ENCODE results near the gene CLIP3.
"Not testable (repeated sequence)": the region's sequence is repeated elsewhere in the genome, so short reads cannot be mapped to it uniquely, and the experiment has no call there.

Gene CLIP3, protein sequence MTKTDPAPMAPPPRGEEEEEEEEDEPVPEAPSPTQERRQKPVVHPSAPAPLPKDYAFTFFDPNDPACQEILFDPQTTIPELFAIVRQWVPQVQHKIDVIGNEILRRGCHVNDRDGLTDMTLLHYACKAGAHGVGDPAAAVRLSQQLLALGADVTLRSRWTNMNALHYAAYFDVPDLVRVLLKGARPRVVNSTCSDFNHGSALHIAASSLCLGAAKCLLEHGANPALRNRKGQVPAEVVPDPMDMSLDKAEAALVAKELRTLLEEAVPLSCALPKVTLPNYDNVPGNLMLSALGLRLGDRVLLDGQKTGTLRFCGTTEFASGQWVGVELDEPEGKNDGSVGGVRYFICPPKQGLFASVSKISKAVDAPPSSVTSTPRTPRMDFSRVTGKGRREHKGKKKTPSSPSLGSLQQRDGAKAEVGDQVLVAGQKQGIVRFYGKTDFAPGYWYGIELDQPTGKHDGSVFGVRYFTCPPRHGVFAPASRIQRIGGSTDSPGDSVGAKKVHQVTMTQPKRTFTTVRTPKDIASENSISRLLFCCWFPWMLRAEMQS

DNA sequence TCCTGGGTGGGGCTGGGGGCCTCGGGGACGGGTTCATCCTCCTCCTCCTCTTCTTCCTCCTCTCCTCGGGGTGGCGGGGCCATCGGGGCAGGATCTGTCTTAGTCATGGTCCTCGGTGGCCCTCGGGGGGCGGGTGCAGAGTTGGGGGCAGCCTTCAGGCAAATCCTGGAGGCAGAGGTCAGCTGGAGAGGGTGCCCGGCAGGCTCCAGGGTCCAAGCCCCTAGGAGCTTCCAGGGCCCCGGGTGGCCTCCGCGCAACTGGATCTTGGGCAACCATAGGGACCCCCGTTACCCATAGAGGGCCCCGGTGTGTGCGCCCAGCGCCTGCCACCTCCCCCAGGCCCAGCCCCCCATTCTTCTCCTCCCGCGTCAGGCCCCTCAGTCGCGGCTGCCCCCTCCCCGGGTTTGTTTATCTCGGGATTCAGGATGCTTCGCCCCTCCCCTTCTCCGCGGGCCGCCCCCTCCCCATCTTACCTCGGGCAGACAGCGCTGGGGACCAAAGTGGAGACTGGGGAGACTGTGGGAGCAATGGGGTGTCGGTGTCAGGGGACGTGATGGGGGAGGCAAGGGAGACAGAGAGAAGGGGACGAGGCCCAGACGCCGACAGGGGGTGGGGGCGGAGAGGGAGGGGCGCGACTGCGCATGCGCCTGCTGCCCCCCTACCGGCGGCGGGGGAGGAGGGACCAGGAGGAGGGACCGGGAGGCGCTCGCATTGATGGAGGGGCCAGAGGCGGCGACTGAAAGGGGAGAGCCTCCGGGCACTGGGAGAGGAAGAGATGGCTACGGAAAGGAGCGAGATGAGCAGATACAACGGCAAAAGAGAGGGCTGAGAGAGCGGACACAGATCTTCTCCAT lies at the start of gene CLIP3:
Gene CLIP3 (minus strand): TSS at position 623 of the 854 bp plus-strand sequence. CDS start 516 bp downstream, at position 107.
- peak; percentile 12 to 17 for DNase-seq (ENCODE audit: low read depth in 2 of 2)

DNA sequence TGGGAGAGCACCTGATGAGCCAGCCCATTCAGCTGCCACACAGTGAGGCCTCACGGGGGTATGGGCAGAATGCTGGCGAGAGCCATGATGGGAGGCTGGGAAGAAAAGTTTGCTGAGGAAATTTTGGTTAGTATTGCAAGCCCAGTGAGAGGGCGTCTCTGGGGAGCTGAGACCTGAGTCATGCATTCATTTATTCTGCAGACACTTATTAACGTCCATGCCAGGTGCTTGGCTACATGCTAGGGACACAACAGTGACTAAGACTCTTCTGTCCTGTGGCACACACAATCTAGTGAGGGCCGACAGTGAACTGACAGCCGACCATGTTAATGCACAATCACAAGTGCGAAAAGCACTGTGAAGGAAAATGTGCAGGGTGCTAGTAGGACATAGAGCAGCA lies 49.2 kb upstream of the CLIP3 start:
- no peak for DNase-seq (ENCODE audit: low read depth in 2 of 2)

DNA sequence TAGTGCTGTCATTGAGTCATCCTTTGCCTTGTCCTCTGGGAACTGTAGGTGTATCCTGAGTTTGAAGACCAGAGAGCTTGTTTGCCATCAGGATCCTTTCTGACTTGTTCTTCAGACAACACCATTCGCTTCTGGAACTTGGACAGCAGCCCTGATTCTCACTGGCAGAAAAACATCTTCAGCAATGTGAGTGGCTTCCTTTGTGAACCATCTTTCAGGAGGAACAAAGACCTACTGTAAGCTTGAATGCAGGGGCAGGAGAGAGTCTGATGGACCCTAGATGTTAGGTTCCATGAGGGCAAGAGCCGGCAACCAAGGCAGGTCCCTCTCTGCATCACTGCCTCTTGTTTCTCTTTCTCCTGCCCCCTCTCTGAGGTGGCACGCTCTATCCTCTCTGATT lies 48.7 kb upstream of the CLIP3 start:
- no peak for DNase-seq (ENCODE audit: low read depth in 2 of 2)

DNA sequence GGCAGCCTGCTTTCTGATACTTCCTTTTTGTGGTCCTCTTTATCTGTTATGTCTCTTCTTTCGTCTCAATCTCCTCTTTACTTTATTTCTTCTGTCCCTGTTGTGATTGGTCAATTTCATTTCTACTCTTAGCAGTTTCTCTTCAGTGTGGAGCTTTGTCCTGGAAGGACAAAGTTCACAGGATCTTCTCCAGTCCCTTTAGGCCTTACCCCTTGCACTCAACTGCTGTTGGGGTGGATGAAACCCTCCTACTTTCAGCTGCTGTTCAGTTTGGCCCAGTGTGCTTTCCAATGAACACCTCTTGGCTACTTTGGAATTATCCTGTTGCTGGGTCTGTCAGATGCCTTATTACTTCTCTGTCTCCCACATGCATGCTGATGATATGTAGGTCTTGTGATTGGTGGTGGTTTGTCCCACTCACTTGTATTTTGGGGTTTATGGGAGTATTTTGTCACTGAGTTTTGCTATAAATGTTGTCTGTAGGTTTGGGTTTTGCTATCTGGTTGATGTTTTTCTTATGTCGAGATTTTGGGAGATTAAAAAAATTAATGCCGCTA lies 46.8 kb upstream of the CLIP3 start:
- DNase-seq (ENCODE audit: low read depth in 2 of 2) = no peak

DNA sequence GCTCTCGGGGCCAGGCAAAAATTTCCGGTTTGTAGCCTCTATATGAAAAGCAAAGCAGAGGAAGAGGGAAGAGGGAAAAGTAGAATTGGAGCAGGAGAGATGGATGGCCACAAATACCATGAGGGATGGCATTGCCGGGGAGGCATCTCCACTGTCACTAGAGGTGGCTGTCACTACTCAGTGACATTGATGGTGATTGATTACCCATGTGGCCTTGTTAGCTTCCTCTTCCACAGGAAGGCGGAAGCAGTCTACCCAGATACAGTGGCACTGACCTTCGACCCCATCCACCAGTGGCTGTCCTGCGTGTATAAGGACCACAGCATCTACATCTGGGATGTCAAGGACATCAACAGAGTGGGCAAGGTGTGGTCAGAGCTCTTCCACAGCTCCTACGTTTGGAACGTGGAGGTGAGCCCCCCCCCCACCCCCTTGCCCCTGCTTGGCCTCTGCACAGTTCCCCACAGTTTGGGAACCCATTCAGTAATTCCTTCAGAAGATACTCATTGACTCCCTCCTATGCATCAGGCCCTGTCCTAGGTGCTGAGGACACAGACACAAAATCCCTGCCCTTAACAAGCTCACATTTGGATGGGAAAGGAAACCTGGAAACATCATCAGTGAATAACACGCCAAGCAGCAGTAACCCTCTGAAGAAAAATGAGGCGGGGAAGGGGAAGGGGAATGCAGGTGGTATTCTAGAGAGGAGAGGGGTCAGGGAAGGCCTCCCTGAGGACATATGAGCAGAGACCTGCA lies 40.6 kb upstream of the CLIP3 start:
- no peak for DNase-seq (ENCODE audit: low read depth in 2 of 2)

DNA sequence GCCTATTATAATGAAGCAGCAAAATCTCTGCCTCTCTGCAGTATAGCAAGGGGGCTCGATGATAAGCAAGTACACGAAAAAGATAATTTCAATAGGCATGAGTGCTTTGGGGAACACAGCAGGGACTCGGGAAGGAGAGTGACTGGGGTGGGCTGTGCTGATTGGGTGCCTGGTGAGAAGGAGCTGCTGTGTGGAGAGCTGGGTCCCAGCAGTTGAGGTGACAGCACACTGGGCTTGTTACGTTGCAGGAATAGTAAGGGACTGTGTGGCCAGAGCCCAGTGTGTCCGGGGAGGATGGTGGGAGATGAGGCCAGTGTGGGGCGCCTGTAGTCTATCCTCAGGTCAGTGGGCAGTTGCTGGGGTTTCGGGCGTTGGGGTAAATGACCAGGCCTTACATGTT lies 39.4 kb upstream of the CLIP3 start:
- DNase-seq (ENCODE audit: low read depth in 2 of 2) = no peak

DNA sequence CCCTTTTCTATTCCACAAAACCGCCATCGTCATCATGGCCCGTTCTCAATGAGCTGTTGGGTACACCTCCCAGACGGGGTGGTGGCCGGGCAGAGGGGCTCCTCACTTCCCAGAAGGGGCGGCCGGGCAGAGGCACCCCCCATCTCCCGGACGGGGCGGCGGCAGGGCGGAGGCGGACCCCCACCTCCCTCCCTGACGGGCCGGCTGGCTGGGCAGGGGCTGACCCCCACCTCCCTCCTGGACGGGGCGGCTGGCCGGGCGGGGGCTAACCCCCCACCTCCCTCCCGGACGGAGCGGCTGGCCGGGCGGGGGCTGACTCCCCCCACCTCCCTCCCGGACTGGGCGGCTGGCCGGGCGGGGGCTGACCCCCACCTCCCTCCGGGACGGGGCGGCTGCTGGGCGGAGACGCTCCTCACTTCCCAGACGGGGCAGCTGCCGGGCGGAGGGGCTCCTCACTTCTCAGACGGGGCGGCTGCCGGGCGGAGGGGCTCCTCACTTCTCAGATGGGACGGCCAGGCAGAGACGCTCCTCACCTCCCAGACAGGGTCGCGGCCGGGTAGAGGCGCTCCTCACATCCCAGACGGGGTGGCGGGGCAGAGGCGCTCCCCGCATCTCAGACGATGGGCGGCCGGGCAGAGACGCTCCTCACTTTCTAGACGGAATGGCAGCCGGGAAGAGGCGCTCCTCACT lies 36.3 kb upstream of the CLIP3 start:
- not testable (repeated sequence) for DNase-seq (ENCODE audit: low read depth in 2 of 2)

DNA sequence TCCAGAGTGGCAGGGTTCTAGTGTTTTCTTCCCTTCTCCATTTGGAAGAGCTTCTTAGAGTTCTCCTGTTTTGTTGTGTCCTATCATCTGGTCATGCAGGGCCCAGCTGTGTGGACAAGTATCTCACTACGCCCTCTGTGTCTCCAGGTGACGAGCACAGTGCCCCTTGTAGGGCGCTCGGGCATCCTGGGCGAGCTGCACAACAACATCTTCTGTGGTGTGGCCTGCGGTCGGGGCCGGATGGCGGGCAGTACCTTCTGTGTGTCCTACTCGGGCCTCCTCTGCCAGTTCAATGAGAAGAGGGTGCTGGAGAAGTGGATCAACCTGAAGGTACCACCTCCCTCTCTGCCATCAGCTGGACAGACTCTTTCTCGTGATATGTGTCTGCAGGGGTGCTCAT lies 35.0 kb upstream of the CLIP3 start:
- no peak for DNase-seq (ENCODE audit: low read depth in 2 of 2)

DNA sequence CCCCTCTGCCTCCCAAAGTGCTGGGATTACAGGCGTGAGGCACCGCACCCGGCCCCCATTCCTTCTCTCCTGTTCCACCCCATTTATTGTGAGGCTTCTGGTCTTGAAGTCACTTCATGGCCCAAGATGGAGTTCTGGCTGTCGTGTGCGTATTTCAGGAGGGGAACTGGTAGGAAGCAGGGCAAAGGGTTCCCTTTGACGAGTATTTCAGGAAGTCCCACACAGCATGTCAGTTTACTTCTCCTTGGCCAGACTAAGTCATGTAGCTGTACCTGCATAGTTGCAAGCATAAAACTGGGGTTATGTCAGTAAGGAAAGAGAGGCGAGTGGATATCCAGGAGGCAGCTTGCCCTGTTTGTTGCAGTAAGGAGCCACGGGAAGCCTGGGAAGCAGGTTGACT lies 32.2 kb upstream of the CLIP3 start:
- DNase-seq (ENCODE audit: low read depth in 2 of 2) = no peak

DNA sequence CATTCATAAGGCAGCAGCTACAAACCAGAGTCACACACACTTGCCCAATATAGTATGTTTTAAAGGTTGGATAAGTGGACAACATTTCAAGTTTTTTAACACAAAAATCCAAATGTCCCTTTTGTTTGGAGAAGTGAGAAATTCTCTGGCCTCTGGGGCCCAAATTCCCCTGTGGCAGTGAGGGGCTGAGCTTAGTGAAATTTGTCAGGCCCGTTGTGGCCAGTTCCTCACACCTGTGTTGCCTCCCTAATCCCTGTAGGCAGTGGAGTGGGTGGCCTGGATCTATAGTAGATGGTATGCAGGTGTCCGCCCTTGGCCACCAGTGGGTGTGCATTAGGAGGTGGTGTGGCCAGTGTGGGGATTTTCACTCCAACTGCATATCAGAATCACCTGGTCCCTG lies 28.7 kb upstream of the CLIP3 start:
- no peak for DNase-seq (ENCODE audit: low read depth in 2 of 2)

DNA sequence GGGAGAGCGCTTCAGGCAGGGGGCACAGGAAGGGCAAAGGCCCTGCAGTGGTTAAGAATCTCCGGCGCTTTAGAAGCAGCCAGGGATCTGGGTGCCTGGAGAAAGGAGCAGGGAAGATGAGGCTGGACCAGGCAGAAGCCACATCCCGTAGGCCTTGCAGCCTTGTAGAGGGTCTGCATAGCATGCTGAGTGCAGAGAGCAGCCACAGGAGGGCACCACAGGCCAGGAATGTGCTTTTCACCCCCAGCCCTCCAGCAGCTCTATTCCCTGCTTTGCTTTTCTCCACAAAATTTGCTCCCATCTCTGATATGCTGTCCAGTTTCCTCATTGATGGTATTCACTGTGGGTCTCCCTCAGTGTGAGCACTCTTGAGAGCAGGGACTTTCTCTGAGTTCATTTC lies 27.8 kb upstream of the CLIP3 start:
- DNase-seq (ENCODE audit: low read depth in 2 of 2) = peak in 1 of 2 experiments; percentile 6

DNA sequence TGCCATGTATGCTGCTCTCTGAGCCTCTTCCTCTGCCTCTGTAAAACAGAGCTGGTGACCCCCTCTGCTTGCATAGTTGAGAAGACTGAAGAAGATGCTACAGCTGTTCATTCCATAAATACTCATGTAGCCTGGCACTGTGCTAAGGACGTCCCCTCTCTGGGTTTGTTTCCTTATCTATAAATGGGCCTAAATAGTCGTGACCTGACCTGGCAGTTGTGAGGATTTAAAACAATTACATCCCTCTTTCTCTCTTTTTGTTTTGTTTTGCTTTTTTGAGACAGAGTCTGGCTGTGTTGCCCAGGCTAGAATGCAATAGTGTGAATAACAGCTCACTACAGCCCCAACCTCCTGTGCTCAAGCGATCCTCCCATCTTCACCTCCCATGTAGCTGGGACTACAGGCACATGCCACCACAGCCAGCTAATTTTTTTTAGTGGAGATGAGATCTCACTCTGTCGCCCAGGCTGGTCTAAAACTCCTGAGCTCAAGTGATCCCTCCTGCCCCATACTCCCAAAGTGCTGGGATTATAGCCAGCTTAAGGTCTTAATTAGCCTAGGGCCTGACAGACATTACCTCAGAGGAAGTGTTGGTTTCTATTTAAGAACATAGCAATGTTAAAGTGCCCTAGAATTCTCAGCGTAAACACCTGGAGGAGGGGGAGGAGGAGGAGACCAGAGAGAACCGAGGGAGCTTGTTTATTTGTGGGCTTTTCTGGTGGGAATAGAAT lies 26.7 kb upstream of the CLIP3 start:
- DNase-seq (ENCODE audit: low read depth in 2 of 2) = no peak

DNA sequence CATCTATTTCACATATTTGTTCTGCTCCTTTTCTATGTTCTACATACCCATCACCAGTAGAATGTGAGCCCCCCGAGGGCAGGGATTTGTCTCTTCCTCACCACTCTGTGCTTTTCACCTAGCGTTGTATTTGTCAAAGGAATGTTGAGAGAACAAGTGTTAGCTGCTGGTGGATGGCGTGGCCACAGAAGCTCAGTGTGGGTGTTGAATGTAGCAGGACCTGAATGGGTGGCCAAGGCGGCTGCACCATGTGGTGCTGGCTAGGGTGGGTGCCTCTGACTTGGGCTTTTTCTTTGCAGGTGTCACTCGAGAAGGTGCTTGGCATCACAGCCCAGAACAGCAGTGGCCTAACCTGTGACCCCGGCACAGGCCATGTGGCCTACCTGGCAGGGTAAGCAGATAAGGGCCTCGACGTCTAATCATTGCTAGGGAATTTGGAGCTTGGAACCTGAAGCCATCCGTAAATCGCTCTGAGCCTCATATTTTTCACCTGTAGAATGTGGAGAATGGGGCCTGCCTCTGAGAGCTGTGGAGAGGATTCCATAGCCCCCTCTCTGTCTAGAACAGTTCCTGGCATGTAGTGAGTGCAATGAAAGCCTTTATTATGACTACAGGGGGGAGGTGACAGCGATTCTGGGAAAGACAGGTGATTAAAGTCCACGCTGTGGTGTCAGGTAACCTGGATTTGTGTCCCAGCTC lies 26.0 kb upstream of the CLIP3 start:
- no peak for DNase-seq (ENCODE audit: low read depth in 2 of 2)

DNA sequence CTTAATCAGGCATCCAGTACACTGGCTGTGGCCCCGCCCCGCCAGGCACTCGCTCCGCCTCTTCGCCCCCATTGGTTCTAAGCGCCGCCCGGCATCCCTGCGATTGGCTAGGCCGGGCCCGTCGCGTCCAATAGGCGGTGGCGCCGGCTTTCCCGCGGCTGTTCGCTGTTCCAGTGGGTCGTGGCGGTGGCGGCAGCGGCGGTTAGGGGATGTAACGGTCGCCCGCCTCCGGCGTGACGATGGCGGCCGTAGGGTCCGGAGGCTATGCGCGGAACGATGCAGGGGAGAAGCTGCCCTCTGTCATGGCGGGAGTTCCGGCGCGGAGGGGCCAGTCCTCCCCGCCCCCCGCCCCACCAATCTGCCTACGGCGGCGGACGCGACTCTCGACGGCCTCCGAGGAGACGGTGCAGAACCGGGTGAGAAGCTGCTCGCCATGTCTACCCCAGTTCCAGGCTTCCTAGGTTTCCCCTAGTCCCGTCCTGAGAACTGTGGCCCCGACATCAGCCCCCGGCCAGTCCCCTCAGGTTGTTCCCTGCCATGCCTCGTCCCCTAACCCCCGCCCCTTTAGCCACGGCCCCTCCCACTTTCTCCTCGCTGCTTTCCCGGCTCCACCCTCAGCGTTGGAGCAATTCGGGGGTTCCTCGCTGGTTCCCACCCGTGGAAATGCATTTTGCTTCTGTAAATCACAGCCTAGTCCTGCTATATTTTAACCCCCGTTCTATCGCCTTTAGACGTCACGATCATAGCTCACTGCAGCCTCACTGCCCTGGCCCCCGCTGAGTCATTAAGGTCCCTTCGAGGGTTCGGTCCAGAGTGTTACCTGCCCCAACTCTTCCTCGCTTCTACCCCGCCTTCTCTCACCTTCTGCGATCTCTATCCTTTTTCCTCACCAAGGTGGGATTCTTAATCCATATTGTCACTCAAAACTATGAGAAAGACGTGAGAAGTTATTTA lies 22.3 kb upstream of the CLIP3 start, which contains the start of gene WDR62:
Gene WDR62 (plus strand): TSS at position 165 of the 954 bp plus-strand sequence. CDS start 75 bp downstream, at position 240.
- DNase-seq (ENCODE audit: low read depth in 2 of 2) = peak; percentile 85 to 96

DNA sequence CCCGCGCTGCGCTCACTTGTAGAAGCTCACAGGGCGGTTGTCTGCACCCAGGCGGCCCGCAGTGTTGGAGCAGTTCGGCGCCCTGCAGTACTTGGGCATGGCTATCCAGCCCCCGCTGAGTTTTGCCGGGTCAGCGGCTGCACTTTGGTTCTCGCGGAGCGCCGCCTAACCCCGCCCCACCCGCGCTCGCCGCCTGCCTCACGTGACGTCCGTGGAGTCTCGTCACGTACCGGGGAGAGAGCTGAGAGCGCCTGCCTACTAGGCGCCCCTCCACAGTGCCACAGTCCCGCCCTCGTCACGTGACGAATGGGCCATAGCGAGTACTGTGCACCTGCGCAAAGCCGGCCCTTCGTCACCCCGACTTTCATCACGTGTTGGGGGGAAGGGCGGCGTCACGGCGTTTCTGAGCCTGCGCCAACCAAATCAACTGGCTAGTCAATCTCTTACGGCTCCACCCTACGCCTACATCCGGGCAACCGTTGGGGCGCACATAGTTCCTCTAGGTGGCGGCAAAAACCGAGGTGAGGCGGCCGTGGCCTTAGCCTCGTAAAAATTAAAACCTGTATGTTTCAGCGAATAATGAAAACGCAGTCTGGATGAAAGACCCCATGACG lies 21.6 kb upstream of the CLIP3 start, which contains the start of gene THAP8:
Gene THAP8 (minus strand): TSS at position 167 of the 614 bp plus-strand sequence. CDS start 68 bp downstream, at position 99.
- DNase-seq (ENCODE audit: low read depth in 2 of 2) = peak; percentile 99

DNA sequence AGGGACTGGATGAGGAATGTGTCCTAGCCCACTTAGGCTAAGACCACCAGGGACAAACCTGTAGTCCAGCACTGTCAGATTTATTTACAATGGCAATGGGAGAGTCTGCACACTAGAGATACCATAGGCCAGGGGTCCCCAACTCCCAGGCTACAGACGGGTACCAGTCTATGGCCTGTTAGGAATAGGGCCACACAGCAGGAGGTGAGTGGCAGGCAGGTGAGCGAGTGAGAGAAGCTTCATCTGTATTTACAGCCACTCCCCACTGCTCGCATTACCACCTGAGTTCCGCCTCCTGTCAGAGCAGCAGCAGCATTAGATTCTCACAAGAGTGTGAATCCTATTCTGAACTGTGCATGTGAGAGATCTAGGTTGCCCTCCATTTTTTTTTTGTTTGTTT lies 19.0 kb upstream of the CLIP3 start:
- no peak for DNase-seq (ENCODE audit: low read depth in 2 of 2)

DNA sequence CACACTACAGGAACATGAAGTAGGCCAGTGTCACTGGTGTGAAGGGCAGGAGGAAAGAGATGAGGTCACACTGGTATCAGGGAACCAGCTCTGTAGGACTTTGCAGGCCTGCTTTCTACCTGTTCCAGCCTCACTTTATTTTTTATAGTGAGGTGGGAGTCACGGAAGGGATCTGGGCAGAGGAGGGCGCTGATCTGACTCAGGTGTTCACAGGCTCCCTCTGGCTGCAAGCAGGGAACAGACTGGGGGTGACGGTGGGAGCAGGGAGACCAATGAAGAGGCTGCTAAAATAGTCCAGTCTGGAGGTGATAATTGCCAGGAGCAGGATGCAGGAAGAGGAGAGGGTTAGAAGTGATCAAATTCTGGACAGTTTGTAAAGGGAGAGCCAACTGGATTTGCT lies 18.6 kb upstream of the CLIP3 start:
- DNase-seq (ENCODE audit: low read depth in 2 of 2) = no peak
